Hematopoietic multipotent progenitor cell treated with erythropoietin and hydrocortisone succinate and interleukin-3 and kit ligand, for 15 days (in vitro differentiated cells): ENCODE data around the gene METTL25.

Experiments
- DNase-seq: peaks from one replicate; pipeline ENCODE4 v3.0.0-alpha.2; 2015; ENCODE audit warnings: low spot score

The METTL25 gene

DNA sequence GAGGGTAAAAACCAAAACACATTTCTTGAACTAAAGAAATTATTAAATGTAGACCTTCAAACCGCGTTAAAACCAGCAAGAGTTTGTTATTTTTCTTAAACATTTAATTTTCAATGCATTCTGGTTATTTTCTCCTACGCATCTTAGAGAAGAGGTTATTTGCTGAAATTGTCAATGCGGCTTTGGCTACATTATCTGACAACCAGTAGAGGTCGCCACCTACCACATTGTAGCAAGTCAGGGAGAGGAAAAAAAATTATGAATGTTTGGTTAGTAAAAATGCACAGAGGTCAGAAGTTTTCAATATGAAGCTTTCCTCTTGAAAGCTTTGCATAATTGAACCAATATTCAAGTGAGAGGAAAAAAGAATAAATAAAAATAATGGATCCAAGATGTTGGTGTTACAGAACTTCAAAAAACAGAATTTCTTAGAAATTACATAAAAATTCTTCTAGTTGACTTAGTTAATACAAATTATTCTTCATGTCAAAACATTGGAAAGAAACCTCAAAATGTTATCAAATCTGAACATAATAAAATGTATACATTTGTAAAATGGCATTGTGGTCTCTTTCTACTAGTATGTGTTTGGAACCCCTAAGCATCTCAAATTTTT is 168.9 kb downstream of the METTL25 start:
- DNase-seq: peak; percentile 6
